Activated gamma-delta T cell treated with Interleukin-2 at 50 U/mL for 16 hours (primary cell): ENCODE measurements around the gene VAV3.
"Not testable (repeated sequence)": the region's sequence is repeated elsewhere in the genome, so short reads cannot be mapped to it uniquely, and the experiment has no call there.

Source experiments
- DNase-seq: peaks from one replicate; pipeline ENCODE4 v3.0.0-alpha.2; 2020

Gene VAV3, protein sequence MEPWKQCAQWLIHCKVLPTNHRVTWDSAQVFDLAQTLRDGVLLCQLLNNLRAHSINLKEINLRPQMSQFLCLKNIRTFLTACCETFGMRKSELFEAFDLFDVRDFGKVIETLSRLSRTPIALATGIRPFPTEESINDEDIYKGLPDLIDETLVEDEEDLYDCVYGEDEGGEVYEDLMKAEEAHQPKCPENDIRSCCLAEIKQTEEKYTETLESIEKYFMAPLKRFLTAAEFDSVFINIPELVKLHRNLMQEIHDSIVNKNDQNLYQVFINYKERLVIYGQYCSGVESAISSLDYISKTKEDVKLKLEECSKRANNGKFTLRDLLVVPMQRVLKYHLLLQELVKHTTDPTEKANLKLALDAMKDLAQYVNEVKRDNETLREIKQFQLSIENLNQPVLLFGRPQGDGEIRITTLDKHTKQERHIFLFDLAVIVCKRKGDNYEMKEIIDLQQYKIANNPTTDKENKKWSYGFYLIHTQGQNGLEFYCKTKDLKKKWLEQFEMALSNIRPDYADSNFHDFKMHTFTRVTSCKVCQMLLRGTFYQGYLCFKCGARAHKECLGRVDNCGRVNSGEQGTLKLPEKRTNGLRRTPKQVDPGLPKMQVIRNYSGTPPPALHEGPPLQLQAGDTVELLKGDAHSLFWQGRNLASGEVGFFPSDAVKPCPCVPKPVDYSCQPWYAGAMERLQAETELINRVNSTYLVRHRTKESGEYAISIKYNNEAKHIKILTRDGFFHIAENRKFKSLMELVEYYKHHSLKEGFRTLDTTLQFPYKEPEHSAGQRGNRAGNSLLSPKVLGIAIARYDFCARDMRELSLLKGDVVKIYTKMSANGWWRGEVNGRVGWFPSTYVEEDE

GRCh38 chr1:107965110-107965991, at the start of gene VAV3:
VAV3 (minus strand) TSS chr1:107965180; CDS start chr1:107964869, 311 bp downstream.
- DNase-seq: peak; percentile 48

DNA sequence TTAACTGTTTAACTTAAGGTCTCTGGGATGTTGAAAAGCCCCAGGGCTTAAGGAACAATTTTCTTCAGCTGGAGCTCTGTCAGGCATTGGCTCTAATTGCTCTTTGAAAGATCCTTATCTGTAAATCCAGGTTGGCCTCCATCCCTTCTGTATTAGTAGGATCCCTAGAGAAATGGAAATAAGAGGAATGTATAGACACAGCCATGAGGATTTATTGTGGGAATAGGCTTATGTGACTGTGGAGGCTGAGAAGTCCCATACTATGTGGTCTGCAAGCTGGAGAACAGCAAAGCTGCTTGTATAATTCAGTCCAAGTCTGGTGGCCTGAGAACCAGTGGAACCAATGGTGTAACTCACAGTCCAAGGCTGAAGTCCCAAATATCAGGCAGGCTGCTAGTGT, 47.6 kb upstream of the VAV3 start:
- no peak for DNase-seq

GRCh38 chr1:108011295-108011694, 46.3 kb upstream of the VAV3 start:
- DNase-seq: no peak

GRCh38 chr1:108010581-108010980, 45.6 kb upstream of the VAV3 start:
- no peak for DNase-seq

DNA sequence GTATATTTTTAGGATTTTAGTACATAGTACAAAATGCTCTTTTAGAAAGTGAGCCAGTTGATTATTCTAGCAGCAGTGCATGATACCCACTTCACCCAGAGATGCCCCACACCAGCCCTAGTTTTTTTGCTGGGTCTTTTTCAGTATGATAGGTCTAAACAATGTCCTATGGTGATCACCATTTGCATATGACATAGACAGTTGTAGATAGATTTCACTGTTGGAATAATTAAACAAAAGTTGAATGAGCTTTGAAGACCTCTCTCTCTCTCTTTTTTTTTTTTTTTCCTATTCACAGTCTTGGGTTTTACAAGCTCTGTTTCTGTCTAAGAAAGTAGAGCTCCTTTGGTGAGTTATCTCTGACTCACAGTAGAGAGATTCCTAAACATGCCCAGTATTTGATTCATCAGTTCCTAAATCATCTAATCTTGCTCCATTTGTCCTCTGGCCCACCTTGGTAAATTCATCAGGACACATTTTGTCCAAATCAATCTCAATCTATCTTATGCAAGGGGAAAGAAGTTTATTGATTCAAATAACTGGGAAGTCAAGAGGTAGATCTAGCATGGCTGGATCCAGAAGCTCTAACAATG, 44.7 kb upstream of the VAV3 start:
- DNase-seq: no peak

DNA sequence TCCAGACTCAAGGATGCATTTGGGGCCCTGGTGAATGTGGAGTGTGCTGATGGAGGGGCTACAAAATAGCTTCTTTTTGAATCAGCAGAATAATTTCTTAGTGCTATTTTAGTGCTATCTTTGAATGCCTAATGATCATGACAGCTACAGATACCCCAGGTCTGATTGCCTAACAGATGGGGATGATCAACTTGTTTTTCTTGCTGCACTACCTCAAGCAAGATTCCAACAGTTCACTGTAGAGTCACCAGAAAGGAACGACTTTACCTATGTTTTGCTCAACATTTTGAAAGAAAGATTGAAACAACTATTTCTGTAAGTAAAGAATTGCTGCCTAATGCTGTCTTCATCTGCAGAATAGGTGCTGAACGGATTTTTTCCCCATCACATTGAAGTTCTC, 42.6 kb upstream of the VAV3 start:
- no peak for DNase-seq

- DNase-seq: no peak
These were observed 42.1 kb upstream of the VAV3 start for GRCh38 chr1:108007070-108007469.

DNA sequence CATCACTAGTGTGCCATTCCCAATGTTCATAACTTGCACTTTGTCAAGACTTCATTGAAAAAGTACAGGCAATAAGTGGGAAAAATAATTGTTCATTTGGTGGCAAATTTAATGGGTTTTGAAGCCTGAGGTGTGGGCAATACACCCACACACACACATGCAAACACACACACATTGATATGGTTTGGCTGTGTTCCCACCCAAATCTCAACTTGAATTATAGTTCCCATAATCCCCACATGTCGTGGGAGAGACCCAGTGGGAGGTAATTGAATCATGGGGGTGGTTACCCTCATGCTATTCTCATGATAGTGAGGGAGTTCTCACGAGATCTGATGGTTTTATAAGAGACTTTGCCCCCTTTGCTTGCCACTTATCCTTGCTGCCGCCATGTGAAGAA, 39.9 kb upstream of the VAV3 start:
- DNase-seq: not testable (repeated sequence)

GRCh38 chr1:108000620-108001111, 35.7 kb upstream of the VAV3 start:
- no peak for DNase-seq

- DNase-seq: no peak
These were observed 35.2 kb upstream of the VAV3 start for GRCh38 chr1:108000184-108000583.

GRCh38 chr1:107997866-107998265, 32.9 kb upstream of the VAV3 start:
- DNase-seq: no peak

- DNase-seq: no peak
These were observed 28.9 kb upstream of the VAV3 start for GRCh38 chr1:107993920-107994319.

DNA sequence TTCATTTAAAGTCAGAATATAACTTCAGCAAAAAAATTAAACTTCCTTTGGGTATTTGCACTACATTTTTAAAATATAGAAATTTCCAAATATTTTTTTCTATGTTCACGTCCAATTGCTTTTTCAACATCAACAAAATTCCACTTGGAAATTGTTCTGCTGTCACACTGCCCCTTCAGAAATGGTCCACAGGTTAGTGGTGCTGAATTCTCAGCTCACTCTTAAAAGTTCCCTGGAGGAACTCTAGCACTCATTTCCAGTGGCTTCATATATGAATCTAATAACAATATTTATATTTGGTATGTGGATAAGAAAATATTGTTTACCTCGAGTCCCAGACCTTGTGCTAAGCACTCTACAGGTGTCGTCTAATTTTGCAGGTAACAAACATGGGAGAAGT, 27.4 kb upstream of the VAV3 start:
- DNase-seq: no peak

GRCh38 chr1:107991371-107992066, 26.5 kb upstream of the VAV3 start:
- DNase-seq: no peak

DNA sequence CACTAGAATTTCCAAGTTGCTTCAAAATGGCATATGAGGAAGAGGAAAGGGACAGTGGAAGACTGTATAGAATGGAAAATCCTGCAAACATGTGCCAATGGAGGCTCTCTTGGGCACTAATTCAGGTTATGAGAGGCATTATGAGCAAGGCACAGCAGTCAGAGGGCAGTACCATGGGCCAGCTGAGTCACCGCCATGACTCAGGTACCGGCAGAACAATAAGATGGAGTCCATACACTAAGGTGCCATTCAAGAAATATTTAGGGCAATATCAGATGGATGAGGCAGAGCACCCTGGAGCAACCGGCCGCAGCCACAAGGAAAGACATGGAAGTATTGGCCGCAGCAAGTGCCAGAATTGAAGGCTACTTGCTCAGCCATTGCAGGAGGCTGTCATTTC, 25.6 kb upstream of the VAV3 start:
- no peak for DNase-seq

GRCh38 chr1:107981277-107981676, 16.3 kb upstream of the VAV3 start:
- DNase-seq: no peak

GRCh38 chr1:107979926-107980325, 14.9 kb upstream of the VAV3 start:
- DNase-seq: no peak

DNA sequence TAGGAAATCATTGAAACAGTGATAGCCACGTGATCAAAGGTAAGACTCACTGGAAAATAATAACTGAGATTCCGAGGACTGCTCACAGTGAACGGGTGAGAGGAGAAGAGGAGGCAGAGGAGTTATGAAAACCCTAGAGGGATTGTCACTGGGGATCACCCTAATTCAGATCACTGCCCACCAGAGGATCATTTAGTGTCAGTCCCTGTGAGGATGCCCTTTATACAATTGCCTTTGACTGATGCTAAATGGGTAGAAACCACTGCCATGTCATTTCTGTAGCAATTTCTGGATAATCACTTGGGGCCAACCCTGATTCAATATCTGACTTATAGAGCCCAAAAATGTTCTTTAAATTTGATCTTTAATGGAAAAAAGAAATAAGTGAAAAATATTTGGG, 14.1 kb upstream of the VAV3 start:
- DNase-seq: no peak

GRCh38 chr1:107976836-107977235, 11.9 kb upstream of the VAV3 start:
- no peak for DNase-seq

GRCh38 chr1:107976431-107976830, 11.5 kb upstream of the VAV3 start:
- no peak for DNase-seq

- DNase-seq: no peak
These were observed 10.9 kb upstream of the VAV3 start for GRCh38 chr1:107975851-107976250.

- no peak for DNase-seq
These were observed 9.1 kb upstream of the VAV3 start for GRCh38 chr1:107974090-107974489.
